Activated T-cell treated with anti-CD3 and anti-CD28 coated beads for 1 hour (primary cell): ENCODE data around the gene LIMK1.
"Not testable (repeated sequence)": the region's sequence is repeated elsewhere in the genome, so short reads cannot be mapped to it uniquely, and the experiment has no call there.

Experiments used
- DNase-seq: peaks from one replicate; pipeline ENCODE4 v3.0.0-alpha.2; 2020; ENCODE audit warnings: low read depth

LIMK1 gene

GRCh38 chr7:74083117-74083876, at the start of gene LIMK1:
TSS of gene LIMK1 (plus strand) at chr7:74083804. CDS start at chr7:74083991, 187 bp downstream.
- peak; percentile 77 for DNase-seq

DNA sequence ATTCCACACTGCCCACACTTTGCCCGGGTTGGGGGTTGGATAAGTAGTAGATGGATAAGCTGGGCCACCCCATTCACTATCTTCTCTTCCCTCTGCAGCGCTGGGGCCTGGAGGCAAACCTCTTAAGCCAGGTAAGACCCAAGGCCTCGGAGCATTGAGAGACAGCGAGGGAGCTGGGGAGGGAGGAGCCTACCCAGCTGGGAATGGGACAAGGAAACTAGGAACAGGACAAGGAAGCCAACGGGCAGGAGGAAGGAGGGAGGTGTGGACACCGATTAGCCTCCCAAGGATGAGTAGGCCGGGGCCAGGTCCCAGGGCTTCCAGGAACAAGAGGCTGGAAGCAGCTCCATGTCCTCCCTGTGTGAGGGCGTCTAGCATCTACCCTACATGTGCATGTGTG, 46.0 kb upstream of the LIMK1 start:
- no peak for DNase-seq

- no peak for DNase-seq
Observed at GRCh38 chr7:74038194-74038961, 45.2 kb upstream of the LIMK1 start.

- DNase-seq = no peak
Observed at GRCh38 chr7:74039337-74039736, 44.3 kb upstream of the LIMK1 start.

DNA sequence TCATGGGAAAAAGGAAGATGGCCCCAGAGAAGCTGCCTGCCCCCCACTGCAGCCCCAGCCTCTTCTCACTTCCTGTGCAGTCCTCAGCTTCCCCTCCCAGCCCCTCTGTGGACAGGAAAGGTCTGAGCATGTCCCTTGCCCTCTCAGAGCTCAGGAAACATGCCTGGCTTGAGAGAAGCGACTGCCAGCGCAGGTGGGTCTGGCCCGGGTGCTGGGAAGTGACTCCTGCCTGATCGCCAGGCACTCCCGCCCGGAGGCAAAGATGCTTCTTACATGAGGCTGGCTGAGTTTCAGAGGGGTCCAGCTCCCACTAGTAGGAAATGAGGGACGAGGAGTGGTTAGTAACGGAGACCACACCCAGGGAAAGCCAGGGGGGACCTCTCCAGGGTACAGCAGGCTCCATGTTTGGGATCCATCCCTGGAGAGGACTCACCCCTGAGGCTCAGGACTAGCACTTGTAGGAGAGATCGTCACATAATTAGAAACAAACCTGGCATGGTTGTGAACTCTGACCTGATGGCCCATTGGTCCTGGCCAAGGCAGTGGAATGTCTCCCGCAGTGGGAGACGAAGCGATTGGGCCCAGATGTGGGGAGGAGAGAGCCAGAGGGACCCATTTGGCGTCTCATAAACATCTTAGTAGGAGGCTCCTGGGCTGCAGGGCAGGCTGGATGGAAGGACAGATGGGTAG, 43.4 kb upstream of the LIMK1 start:
- no peak for DNase-seq

- DNase-seq = no peak
Observed at GRCh38 chr7:74040791-74041520, 42.6 kb upstream of the LIMK1 start.

- DNase-seq = no peak
Observed at GRCh38 chr7:74042746-74043522, 40.7 kb upstream of the LIMK1 start.

GRCh38 chr7:74043523-74043951, 40.1 kb upstream of the LIMK1 start:
- no peak for DNase-seq

GRCh38 chr7:74044366-74045350, 38.9 kb upstream of the LIMK1 start:
- DNase-seq = no peak

DNA sequence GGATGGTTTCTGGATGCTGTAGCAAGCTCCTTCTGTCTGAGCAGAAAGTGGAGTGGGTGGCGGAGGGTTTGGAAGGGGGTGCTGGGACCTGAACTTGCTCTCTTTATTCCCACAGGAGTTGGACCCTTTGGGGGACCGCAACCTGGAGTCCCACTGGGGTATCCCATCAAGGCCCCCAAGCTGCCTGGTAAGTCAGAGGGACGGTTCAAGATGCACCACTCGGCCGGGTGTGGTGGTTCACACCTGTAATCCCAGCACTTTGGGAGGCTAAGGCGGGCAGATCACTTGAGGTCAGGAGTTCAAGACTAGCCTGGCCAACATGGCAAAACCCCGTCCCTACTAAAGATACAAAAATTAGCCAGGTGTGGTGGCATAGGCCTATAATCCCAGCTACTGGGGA, 37.0 kb upstream of the LIMK1 start:
- not testable (repeated sequence) for DNase-seq

GRCh38 chr7:74047804-74048380, 35.7 kb upstream of the LIMK1 start:
- no peak for DNase-seq

DNA sequence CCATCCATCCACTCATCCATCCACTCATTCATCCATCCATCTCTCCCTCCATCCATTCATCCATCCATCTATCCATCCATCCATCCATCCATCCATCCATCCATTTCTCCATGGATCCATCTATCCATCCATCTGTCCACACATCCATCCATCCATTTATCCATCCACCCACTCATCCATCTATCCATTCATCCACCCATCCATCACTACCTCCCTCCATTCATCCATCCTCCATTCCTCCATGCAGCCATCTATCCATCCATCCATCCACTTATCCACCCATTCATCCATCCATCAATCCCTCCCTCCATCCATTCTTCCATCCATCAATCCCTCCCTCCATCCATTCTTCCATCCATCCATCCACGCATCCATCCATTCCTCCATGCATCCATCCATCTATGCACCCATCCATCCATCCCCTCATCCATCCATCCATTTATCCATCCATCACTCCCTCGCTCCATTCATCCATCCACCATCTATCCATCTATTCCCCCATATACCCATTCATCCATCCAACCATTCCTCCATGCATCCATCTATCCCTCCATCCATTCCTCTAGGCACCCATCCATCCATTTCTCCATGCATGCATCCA, 34.5 kb upstream of the LIMK1 start:
- no peak for DNase-seq

GRCh38 chr7:74049997-74050798, 33.4 kb upstream of the LIMK1 start:
- DNase-seq = no peak

- DNase-seq = no peak
Observed at GRCh38 chr7:74051193-74051592, 32.4 kb upstream of the LIMK1 start.

DNA sequence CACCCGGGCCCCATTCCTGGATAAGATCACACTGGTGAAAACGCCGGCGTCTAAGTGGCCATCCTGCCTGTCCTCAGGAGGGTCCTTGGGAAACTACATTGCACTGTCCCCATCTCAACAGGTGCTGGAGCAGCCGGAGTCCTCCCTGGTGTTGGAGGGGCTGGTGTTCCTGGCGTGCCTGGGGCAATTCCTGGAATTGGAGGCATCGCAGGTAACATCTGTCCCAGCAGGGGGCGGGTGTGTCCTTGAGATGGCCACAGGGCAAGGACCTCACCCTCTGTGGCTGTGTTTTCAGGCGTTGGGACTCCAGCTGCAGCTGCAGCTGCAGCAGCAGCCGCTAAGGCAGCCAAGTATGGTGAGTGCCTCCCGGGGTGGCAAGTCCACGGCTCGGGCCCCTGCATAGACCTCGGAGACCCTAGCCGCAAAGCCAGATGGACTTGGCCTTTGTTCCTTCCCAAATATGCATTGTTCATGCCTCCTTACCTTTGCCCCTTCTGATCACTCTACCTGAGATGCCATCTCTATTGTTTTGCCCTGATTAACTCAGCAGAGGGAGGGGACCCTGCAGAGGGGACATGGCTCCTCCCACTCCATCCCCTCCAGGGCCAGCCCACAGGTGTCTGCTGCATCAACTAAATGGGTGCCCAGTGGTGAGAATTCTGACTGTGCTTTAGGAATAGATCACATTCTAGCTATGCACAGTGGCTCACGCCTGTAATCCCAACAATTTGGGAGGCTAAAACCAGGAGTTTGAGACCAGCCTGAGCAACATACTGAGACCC, 31.8 kb upstream of the LIMK1 start:
- DNase-seq = no peak

DNA sequence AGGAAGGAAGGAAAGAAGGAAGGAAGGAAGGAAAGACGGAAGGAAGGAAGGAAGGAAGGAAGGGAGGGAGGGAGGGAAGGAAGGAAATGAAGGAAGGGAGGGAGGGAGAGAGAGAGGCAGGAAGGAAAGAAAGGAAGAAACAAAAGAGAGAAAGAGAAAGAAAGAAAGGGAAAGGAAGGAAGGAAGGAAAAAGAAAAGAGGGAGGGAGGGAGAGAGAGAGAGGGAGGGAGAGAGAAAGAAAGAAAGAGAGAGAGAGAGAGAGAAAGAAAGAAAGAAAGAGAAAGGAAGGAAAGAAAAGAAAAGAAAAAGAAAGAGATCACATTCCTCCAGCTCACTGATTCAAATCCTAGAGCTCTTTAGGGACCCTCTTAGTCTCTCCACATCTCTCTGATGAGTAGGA, 31.0 kb upstream of the LIMK1 start:
- DNase-seq = no peak

GRCh38 chr7:74053589-74054186, 29.9 kb upstream of the LIMK1 start:
- DNase-seq = no peak
